NCI-H82 treated with DMSO at 0.1 percent for 48 hours (cell line): Measurements from ENCODE around the gene CLSTN2.
A peak's percentile ranks its signal among the peaks of the same experiment; 100 is the strongest.

Experiments used
- DNase-seq: peaks from one replicate; lab custom pipeline; 2025; ENCODE audit not compliant: unreplicated experiment; lab: John Stamatoyannopoulos, UW

The CLSTN2 gene

GRCh38 chr3:140004271-140004670 is 69.3 kb downstream of the CLSTN2 start:
- DNase-seq = peak; percentile 62

GRCh38 chr3:140006331-140006730 is 71.3 kb downstream of the CLSTN2 start:
- peak; percentile 92 for DNase-seq

DNA sequence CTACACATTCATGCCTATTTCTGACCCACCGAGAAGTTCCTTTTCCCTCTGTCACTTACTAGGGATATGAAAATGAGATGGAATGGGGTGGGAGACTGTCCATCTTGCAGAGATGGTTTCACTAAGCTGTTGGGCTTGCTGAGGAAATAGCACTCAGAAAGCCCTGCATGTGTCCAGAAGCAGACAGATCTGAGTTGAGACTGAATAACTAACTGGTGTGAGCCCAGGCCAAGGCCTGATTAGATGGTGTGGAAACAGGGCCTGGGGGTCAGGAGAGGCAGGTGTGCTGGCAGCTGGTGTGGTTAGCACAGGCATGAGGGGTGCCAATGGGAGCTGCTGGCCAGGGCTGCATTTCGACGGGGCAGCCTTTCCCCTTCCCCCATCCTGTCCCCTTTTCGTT is 72.1 kb downstream of the CLSTN2 start:
- no peak for DNase-seq

- DNase-seq = no peak
Measured at GRCh38 chr3:140007911-140008869, 73.2 kb downstream of the CLSTN2 start.

- no peak for DNase-seq
Measured at GRCh38 chr3:140010391-140010790, 75.4 kb downstream of the CLSTN2 start.

- no peak for DNase-seq
Measured at GRCh38 chr3:140011086-140011485, 76.1 kb downstream of the CLSTN2 start.

GRCh38 chr3:140011611-140012277 is 76.8 kb downstream of the CLSTN2 start:
- no peak for DNase-seq

DNA sequence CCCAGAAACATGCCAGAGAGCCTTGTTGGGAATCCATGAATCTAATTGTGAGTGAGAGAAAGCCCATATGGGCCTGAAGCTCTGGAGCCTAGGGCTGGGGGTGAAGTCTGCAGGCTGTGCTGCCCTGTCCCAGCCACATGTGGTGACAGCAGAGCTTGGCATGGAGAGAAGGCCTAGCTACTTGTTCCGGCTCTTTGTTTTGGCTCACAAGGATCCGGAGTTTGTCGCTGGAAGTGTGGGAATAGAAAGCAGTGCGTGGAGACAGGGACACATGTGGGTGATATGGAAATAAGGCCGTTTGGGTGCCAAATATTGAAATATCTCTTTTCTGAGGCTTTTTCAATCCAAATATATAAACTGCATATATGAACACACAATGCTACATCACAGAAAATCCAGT is 78.2 kb downstream of the CLSTN2 start:
- DNase-seq = no peak

- no peak for DNase-seq
Measured at GRCh38 chr3:140014831-140015495, 80.0 kb downstream of the CLSTN2 start.

GRCh38 chr3:140015741-140016140 is 80.8 kb downstream of the CLSTN2 start:
- no peak for DNase-seq

GRCh38 chr3:140018556-140018955 is 83.6 kb downstream of the CLSTN2 start:
- peak; percentile 31 for DNase-seq

DNA sequence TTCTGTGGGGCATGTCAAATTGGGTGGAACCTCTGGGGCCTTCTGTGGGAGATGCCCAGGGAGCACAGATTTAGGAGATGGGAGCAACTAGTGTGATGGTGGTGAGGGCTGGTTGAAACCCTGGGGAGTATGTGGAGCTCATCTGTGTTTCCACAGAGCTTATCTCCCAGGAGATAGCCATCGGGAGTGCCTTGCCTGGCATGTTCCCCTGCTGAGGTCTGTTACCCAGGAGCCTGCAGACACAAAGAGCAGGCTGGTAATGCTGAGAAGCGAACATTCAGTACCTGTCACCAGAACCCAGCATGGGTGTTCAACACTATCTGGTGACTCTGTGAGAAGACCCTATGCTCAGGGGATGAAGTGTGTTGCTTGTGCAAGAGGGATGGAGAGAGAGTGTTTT is 85.0 kb downstream of the CLSTN2 start:
- no peak for DNase-seq

GRCh38 chr3:140020541-140020940 is 85.6 kb downstream of the CLSTN2 start:
- no peak for DNase-seq

GRCh38 chr3:140021269-140021668 is 86.3 kb downstream of the CLSTN2 start:
- DNase-seq = no peak

GRCh38 chr3:140022066-140022770 is 87.2 kb downstream of the CLSTN2 start:
- DNase-seq = no peak

GRCh38 chr3:140023616-140024530 is 88.9 kb downstream of the CLSTN2 start:
- DNase-seq = no peak

GRCh38 chr3:140031170-140031569 is 96.2 kb downstream of the CLSTN2 start:
- no peak for DNase-seq

DNA sequence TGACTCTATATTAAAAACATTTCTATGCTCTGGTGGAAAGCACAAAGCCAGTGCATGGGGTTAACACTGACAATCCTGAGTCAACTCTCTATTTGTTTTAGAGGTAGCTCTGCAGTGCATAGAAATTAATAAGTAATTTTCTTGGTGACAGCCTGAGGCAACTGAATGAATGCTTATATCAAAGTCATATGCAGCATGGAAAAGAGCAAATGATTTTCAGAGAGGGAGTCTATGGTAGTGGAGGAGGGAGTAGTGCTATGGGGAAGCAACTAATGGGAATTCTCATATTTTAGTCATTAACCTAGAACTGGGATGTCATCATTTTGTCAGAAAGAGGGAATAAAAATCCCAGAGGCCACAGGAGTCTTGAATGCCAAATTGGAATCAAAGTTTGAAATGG is 99.1 kb downstream of the CLSTN2 start:
- DNase-seq = no peak

- no peak for DNase-seq
Measured at GRCh38 chr3:140035871-140036270, 100.9 kb downstream of the CLSTN2 start.

DNA sequence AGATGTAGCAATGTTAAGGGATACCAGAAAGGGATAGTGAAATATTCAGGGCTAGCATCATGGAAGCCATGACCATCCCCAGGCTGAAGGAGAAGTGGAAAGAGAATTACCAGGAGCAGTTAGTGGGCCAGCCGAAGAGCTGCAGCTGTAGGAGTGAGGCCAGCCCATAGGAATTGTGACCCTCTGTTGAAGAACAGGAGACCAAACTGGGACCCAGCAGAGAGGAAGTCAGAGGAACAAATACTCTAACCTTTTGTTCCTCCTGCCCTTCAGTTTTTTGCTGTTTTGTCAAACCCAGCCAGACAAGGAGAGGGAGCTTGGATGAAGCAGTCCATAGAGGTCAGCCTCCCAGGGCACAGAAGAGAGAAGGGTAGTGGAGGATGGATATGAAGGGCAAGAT is 115.4 kb downstream of the CLSTN2 start:
- DNase-seq = no peak
